Neural cell (in vitro differentiated cells): ENCODE measurements around the gene CPAMD8. TPM values are rescaled to one million over a fixed set of nuclear protein-coding genes. Genes with fewer than 3 reads are reported as not detected.

Experiments used
- H2AFZ ChIP-seq: fragments of 200-600, 300-800 bp; sonication (generic), shearing (Covaris generic); 2 replicates; pipeline ENCODE4 v1.6.0; 2014; ENCODE audit warnings: low read depth, mild to moderate bottlenecking, antibody characterized with exemption, low read length, moderate library complexity
- H3F3A ChIP-seq: fragments of 200-600 bp; shearing (Covaris generic); 2 replicates; pipeline ENCODE4 v1.6.1; 2016; ENCODE audit warnings: mild to moderate bottlenecking, moderate library complexity, mixed read lengths, antibody characterized with exemption, low read length; ENCODE audit not compliant: insufficient read depth, poor library complexity, severe bottlenecking
- H3K27ac ChIP-seq: fragments of 200-600, 300-800 bp; sonication (generic), shearing (Covaris generic); 2 replicates; pipeline ENCODE4 v1.5.1; 2014; ENCODE audit warnings: mild to moderate bottlenecking, low read length, moderate library complexity
- H3K27me3 ChIP-seq: fragments of 300-800, 200-600 bp; sonication (generic), shearing (Covaris generic); 2 replicates; pipeline ENCODE4 v1.6.0; 2014; ENCODE audit warnings: mild to moderate bottlenecking, low read depth, low read length, moderate library complexity; ENCODE audit not compliant: insufficient read depth
- H3K36me3 ChIP-seq: fragments of 300-800, 200-600 bp; sonication (generic), shearing (Covaris generic); 2 replicates; pipeline ENCODE4 v1.5.1; 2014; ENCODE audit warnings: mild to moderate bottlenecking, antibody characterized with exemption, low read length, moderate library complexity; ENCODE audit not compliant: insufficient read depth
- H3K4me2 ChIP-seq: fragments of 300-800, 200-600 bp; sonication (generic), shearing (Covaris generic); 2 replicates; pipeline ENCODE4 v1.6.0; 2014; ENCODE audit warnings: mild to moderate bottlenecking, low read length
- H3K4me3 ChIP-seq: fragments of 300-800, 200-600 bp; sonication (generic), shearing (Covaris generic); 2 replicates; pipeline ENCODE4 v1.5.1; 2014; ENCODE audit warnings: mild to moderate bottlenecking, low read length, moderate library complexity
- H3K79me2 ChIP-seq: fragments of 200-600 bp; shearing (Covaris generic); replicated peaks from 2 replicates; pipeline ENCODE4 v1.6.0; 2014; ENCODE audit warnings: mild to moderate bottlenecking, low read length, moderate library complexity; ENCODE audit not compliant: insufficient read depth
- H3K9ac ChIP-seq: fragments of 300-800, 200-600 bp; sonication (generic), shearing (Covaris generic); 2 replicates; pipeline ENCODE4 v1.6.1; 2016; ENCODE audit warnings: mild to moderate bottlenecking, low read length, mixed read lengths
- H3K9me2 ChIP-seq: fragments of 200-600 bp; shearing (Covaris generic); 2 replicates; pipeline ENCODE4 v1.6.1; 2016; ENCODE audit warnings: mild to moderate bottlenecking, low read length, mixed read lengths; ENCODE audit not compliant: insufficient read depth
- H3K9me3 ChIP-seq: fragments of 200-600, 300-800 bp; sonication (generic), shearing (Covaris generic); 2 replicates; pipeline ENCODE4 v1.6.1; 2016; ENCODE audit warnings: mild to moderate bottlenecking, mixed run types, low read length, moderate library complexity, mixed read lengths
- H4K20me1 ChIP-seq: fragments of 200-600 bp; shearing (Covaris generic); 2 replicates; pipeline ENCODE4 v1.6.1; 2016; ENCODE audit warnings: mild to moderate bottlenecking, mixed run types; ENCODE audit not compliant: insufficient read depth
- CTCF ChIP-seq: fragments of 450-650 bp; IDR thresholded peaks from 2 replicates; pipeline ENCODE4 v1.5.1; 2014; ENCODE audit warnings: antibody characterized with exemption, mild to moderate bottlenecking, moderate library complexity; ENCODE audit not compliant: poor library complexity, severe bottlenecking
- EP300 ChIP-seq: fragments of 450-650 bp; conservative IDR thresholded peaks from 2 replicates; pipeline ENCODE4 v1.6.1; 2014; ENCODE audit warnings: antibody characterized with exemption, mild to moderate bottlenecking, moderate library complexity; ENCODE audit not compliant: poor library complexity, severe bottlenecking
- EZH2 ChIP-seq: fragments of 200-600, 300-800 bp; shearing (Covaris generic), sonication (generic); IDR thresholded peaks from 2 replicates; pipeline ENCODE4 v1.6.1; 2014; ENCODE audit warnings: antibody characterized with exemption, low read length, borderline replicate concordance, mild to moderate bottlenecking; ENCODE audit not compliant: insufficient read depth, poor library complexity, severe bottlenecking
- MXI1 ChIP-seq: fragments of 450-650 bp; conservative IDR thresholded peaks from 2 replicates; pipeline ENCODE4 v1.6.1; 2014; ENCODE audit warnings: antibody characterized with exemption, mild to moderate bottlenecking; ENCODE audit not compliant: poor library complexity, severe bottlenecking
- POLR2AphosphoS5 ChIP-seq: IDR thresholded peaks from 2 replicates; pipeline ENCODE4 v1.6.1; 2012
- RAD21 ChIP-seq: fragments of 450-650 bp; conservative IDR thresholded peaks from 2 replicates; pipeline ENCODE4 v1.6.1; 2014; ENCODE audit warnings: antibody characterized with exemption, mild to moderate bottlenecking, moderate library complexity
- REST ChIP-seq: IDR thresholded peaks from 2 replicates; pipeline ENCODE4 v1.6.1; 2012; ENCODE audit warnings: borderline replicate concordance
- SMC3 ChIP-seq: fragments of 450-650 bp; conservative IDR thresholded peaks from 2 replicates; pipeline ENCODE4 v1.6.1; 2014; ENCODE audit warnings: antibody characterized with exemption, mild to moderate bottlenecking, moderate library complexity; ENCODE audit not compliant: poor library complexity
- TAF1 ChIP-seq: IDR thresholded peaks from 2 replicates; pipeline ENCODE4 v1.6.1; 2012; ENCODE audit warnings: low read depth
- polyA plus RNA-seq: library from polyadenylated mRNA; depleted of rRNA; stranded (reverse); fragments of >200 nt; gene quantifications from 2 replicates; pipeline ENCODE4 v1.2.3, GENCODE V29; 2014

CPAMD8 gene
- polyA plus RNA-seq, 1 donor from 2014 or later: 1.9 TPM

GRCh38 chr19:17041976-17042375, 15.4 kb upstream of the CPAMD8 start:
- Histone ChIP-seq H3K9ac (no peak overlapping the region), H3K4me3 (no peak overlapping the region), H3K27me3 (no peaks in the 10 kb centered on the region), H3K9me2 (no peaks in the 10 kb centered on the region), H3K36me3 (no peaks in the 10 kb centered on the region), H4K20me1 (no peaks in the 10 kb centered on the region), H2AFZ (no peak overlapping the region), H3F3A (no peaks in the 10 kb centered on the region), H3K9me3 (no peaks in the 10 kb centered on the region), H3K27ac (no peak overlapping the region), H3K4me2 (no peak overlapping the region), H3K79me2 (no peaks in the 10 kb centered on the region)
- TF ChIP-seq CTCF (no peak), SMC3 (no peak), EP300 (no peak), MXI1 (no peak), TAF1 (no peak), POLR2AphosphoS5 (no peak), RAD21 (no peak), REST (no peak), EZH2 (no peak)

- Histone ChIP-seq H3K4me2 (no peak overlapping the region), H3K27ac (no peak overlapping the region), H3F3A (no peaks in the 10 kb centered on the region), H3K36me3 (no peaks in the 10 kb centered on the region), H3K9ac (no peak overlapping the region), H3K9me3 (no peaks in the 10 kb centered on the region), H4K20me1 (no peaks in the 10 kb centered on the region), H2AFZ (no peak overlapping the region), H3K79me2 (no peaks in the 10 kb centered on the region), H3K27me3 (no peaks in the 10 kb centered on the region), H3K4me3 (no peak overlapping the region), H3K9me2 (no peaks in the 10 kb centered on the region)
- no peak for TF ChIP-seq REST
- TF ChIP-seq POLR2AphosphoS5: no peak
- TF ChIP-seq EZH2: no peak
- TF ChIP-seq CTCF: no peak
- TF ChIP-seq EP300: no peak
- TF ChIP-seq MXI1: no peak
- no peak for TF ChIP-seq SMC3
- no peak for TF ChIP-seq TAF1
Measured at GRCh38 chr19:17037966-17038500, 11.4 kb upstream of the CPAMD8 start.
